Sigmoid colon (tissue), 7 donors: ENCODE data around the gene ZNF567. TPM values are rescaled to one million over a fixed set of nuclear protein-coding genes. Genes with fewer than 3 reads are reported as not detected.

ENCODE experiments used
- DNase-seq: peaks from one replicate; pipeline ENCODE4 v3.0.0-alpha.2; 2019
- H3K27ac ChIP-seq, 4 donors: fragments of 200-600 bp; sonication (generic); one replicate each; pipeline ENCODE4 v1.5.1; 2016 to 2019; ENCODE audit warnings: mild to moderate bottlenecking in 1 of 4
- H3K27me3 ChIP-seq, 3 donors: fragments of 200-600 bp; sonication (generic); one replicate each; pipeline ENCODE4 v1.5.1; 2019; ENCODE audit warnings: mild to moderate bottlenecking in 1 of 3
- H3K36me3 ChIP-seq, 4 donors: fragments of 200-600 bp; sonication (generic); one replicate each; pipeline ENCODE4 v1.5.1; 2016 to 2019
- H3K4me1 ChIP-seq, 4 donors: fragments of 200-600 bp; sonication (generic); one replicate each; pipeline ENCODE4 v1.5.1; 2017 to 2019
- H3K4me3 ChIP-seq, 4 donors: fragments of 200-600 bp; sonication (generic); one replicate each; pipeline ENCODE4 v1.5.1; 2017 to 2019; ENCODE audit warnings: mild to moderate bottlenecking in 2 of 4, moderate library complexity in 1 of 4
- H3K9me3 ChIP-seq, 4 donors: fragments of 200-600 bp in 3 of 4; sonication (generic) in 3 of 4; one replicate each; pipeline versions ENCODE4 v1.5.1 to v1.6.1; 2013 to 2019
- CTCF ChIP-seq, 4 experiments: fragments of 450-650 bp in 3 of 4; fragments of 200-600 bp in 1 of 4; IDR thresholded peaks; one replicate each; pipeline ENCODE4 v1.5.1; 2016 to 2019; ENCODE audit warnings: antibody characterized with exemption in 4 of 4, mild to moderate bottlenecking in 3 of 4, moderate library complexity in 2 of 4
- EP300 ChIP-seq, 4 donors: sonication (generic); formaldehyde crosslinking; IDR thresholded peaks; one replicate each; pipeline ENCODE4 v1.6.1; 2017; ENCODE audit warnings: antibody characterized with exemption in 4 of 4
- POLR2A ChIP-seq, 2 donors: fragments of 450-650 bp; IDR thresholded peaks; one replicate each; pipeline ENCODE4 v1.6.1; 2016; ENCODE audit warnings: antibody characterized with exemption in 2 of 2, mild to moderate bottlenecking in 2 of 2, moderate library complexity in 2 of 2
- POLR2AphosphoS5 ChIP-seq, 4 donors: sonication (generic); formaldehyde crosslinking; IDR thresholded peaks; one replicate each; pipeline ENCODE4 v1.6.1; 2017; ENCODE audit warnings: antibody characterized with exemption in 4 of 4
- WGBS, 2 donors: extraction: QIAGEN DNeasy Blood & Tissue Kit; methylation state at CpG; one replicate each; pipeline ENCODE4 v1.1.7; 2013; 5-methylcytosine and 5-hydroxymethylcytosine counted together
- intact Hi-C: fragments of 100-400 bp; cut with DNase I; formaldehyde crosslinking; loops from one replicate; pipeline ENCODE4 v1.15.1; 2023
- polyA plus RNA-seq, 3 donors: library from polyadenylated mRNA; stranded (reverse); fragments of 200-250 nt; gene quantifications; one replicate each; pipeline ENCODE4 v1.2.3, GENCODE V29; 2013
- total RNA-seq, 4 donors: library from RNA; depleted of rRNA; stranded (reverse); fragments of >200 nt; gene quantifications; one replicate each; pipeline ENCODE4 v1.1.0, GENCODE V29; 2016
- donor health status: healthy with polysubstance abuse.
- donor health status: Bipolar disorder and iron deficiency.
- donor health status: healthy.

The ZNF567 gene
- total and polyA plus RNA-seq, 7 donors: 1.2 to 13.9 (median 7.2) TPM

GRCh38 chr19:36685835-36686234 is 1.6 kb upstream of the ZNF567 start:
- intact Hi-C loops: loop anchor here (5.0 kb wide), 1 partner anchor 159 kb away; the partner anchor contains the start of gene ZNF260
- peaks cover 0 to 22% (median 17%) of the 10 kb centered on the region in 4 donors for H3K4me1 ChIP-seq
- 93 to 97% methylated on average over 2 of the region's 2 CpGs for WGBS, 2 donors
- peaks cover 0 to 21% (median 8%) of the 10 kb centered on the region in 4 donors for H3K36me3 ChIP-seq
- TF ChIP-seq CTCF (IDR thresholded peaks at IDR 0.05): no peak
- H3K27ac ChIP-seq: no peak overlapping the region
- no peak for DNase-seq
- H3K4me3 ChIP-seq: no peak overlapping the region
- no peaks in the 10 kb centered on the region for H3K27me3 ChIP-seq
- H3K9me3 ChIP-seq: peaks cover 0 to under 1% (median under 1%) of the 10 kb centered on the region in 4 donors

DNA sequence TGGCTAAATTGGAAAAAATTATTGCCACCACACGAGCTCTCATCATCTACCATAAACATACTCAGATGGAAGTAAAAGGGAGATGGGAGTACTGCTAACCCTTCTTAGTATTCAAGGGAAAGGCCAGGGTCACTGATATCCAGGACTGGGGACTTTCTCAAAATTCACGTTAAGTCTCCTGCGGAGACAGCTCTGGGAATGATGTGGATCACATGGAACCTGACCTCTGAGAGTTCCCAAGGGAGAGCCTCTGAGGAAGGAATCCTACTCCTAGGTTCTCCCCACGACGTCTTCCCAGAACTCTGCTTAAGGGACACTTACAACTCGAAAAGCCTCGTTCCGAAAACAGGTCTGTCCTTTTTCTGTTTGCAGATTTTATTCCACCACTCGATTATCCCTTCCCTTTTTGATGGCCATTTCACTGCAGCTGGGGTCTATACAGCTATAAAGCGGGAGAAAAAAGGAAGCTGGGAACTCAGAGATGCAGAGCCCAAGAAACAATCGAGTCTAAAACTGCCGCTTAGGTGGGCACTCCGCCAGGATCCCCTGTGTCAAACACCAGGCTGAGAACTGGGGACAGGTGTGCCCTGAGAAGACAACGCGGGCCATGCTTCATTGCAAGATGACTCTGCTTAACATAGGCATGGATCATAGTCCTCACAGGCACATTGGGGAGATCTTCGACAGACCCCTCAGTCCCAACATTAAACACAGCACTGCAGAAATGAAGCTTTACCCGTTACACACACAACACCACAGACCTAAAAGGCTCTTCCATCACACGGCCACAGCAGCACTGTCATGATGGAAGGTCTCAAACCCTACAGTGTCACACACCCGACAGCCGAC is 823 bp upstream of the ZNF567 start:
- TF ChIP-seq CTCF (IDR thresholded peaks at IDR 0.05): no peak
- TF ChIP-seq EP300 (IDR thresholded peaks at IDR 0.05): no peak
- no peak for TF ChIP-seq POLR2A (IDR thresholded peaks at IDR 0.05)
- TF ChIP-seq POLR2AphosphoS5 (IDR thresholded peaks at IDR 0.05): no peak
- WGBS, 2 donors: 12 to 16% methylated on average over 20 of the region's 20 CpGs
- Histone ChIP-seq H3K4me3 (peak overlapping the region; percentile 64 to 83 (median 78)), H3K4me1 (peaks cover 0 to 22% (median 17%) of the 10 kb centered on the region in 4 donors), H3K27ac (peak overlapping the region; percentile 71 to 77 (median 76)), H3K27me3 (no peaks in the 10 kb centered on the region), H3K9me3 (peaks cover 0 to 5% (median 2%) of the 10 kb centered on the region in 4 donors), H3K36me3 (peaks cover 0 to 24% (median 12%) of the 10 kb centered on the region in 4 donors)
- intact Hi-C loops: loop anchor here (1.0 to 5.0 kb wide), 3 partner anchors 20 to 163 kb away; partner anchors contain the start of genes ZNF260 and ZNF461
- no peak for DNase-seq

GRCh38 chr19:36688058-36688457 is 646 bp downstream of the ZNF567 start:
- Histone ChIP-seq H3K27me3 (no peaks in the 10 kb centered on the region), H3K4me3 (peak overlapping the region; percentile 64 to 83 (median 78)), H3K4me1 (peaks cover 0 to 22% (median 17%) of the 10 kb centered on the region in 4 donors), H3K27ac (peak overlapping the region; percentile 71 to 77 (median 76)), H3K9me3 (peaks cover 0 to 12% (median 2%) of the 10 kb centered on the region in 4 donors), H3K36me3 (peaks cover 7 to 38% (median 25%) of the 10 kb centered on the region in 4 donors)
- intact Hi-C loops: loop anchor here (5.0 kb wide), 1 partner anchor 161 kb away; the partner anchor contains the start of gene ZNF260
- TF ChIP-seq EP300 (IDR thresholded peaks at IDR 0.05): no peak
- WGBS, 2 donors: 6 to 8% methylated on average over 9 of the region's 9 CpGs
- no peak for DNase-seq

GRCh38 chr19:36707134-36707533 is 19.7 kb downstream of the ZNF567 start:
- H3K27ac ChIP-seq: no peak overlapping the region
- H3K27me3 ChIP-seq: no peaks in the 10 kb centered on the region
- H3K36me3 ChIP-seq: peaks cover 0 to 35% (median 18%) of the 10 kb centered on the region in 4 donors
- no peaks in the 10 kb centered on the region for H3K4me1 ChIP-seq
- no peak for DNase-seq
- peaks cover 18 to 73% (median 56%) of the 10 kb centered on the region in 4 donors for H3K9me3 ChIP-seq
- 80 to 85% methylated on average over 2 of the region's 2 CpGs for WGBS, 2 donors
- TF ChIP-seq EP300 (IDR thresholded peaks at IDR 0.05): no peak
- no peak for TF ChIP-seq POLR2AphosphoS5 (IDR thresholded peaks at IDR 0.05)
- TF ChIP-seq CTCF (IDR thresholded peaks at IDR 0.05): no peak
- TF ChIP-seq POLR2A (IDR thresholded peaks at IDR 0.05): no peak
- H3K4me3 ChIP-seq: no peak overlapping the region
- intact Hi-C loops: no loop called here

DNA sequence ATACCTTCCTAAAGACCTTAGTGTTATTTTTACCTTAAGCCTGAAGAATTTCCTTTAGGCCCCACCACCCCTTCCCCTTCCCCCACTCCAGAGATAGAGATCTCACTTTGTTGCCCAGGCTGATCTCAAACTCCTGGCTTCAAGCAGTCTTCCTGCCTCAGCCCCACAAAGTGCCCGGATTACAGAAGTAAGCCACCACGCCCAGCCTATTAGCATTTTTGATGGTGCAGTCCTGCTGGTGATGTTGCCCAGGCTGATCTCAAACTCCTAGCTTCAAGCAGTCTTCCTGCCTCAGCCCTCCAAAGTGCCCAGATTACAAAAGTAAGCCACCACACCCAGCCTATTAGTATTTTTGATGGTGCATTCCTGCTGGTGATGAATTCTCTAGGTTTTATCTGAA is 22.0 kb downstream of the ZNF567 start:
- intact Hi-C loops: no loop called here
- DNase-seq: no peak
- Histone ChIP-seq H3K36me3 (peaks cover 14 to 58% (median 40%) of the 10 kb centered on the region in 4 donors), H3K27me3 (no peaks in the 10 kb centered on the region), H3K4me1 (no peaks in the 10 kb centered on the region), H3K9me3 (peaks cover 23 to 85% (median 67%) of the 10 kb centered on the region in 4 donors), H3K27ac (no peak overlapping the region), H3K4me3 (no peak overlapping the region)
- WGBS, 2 donors: 93 to 98% methylated on average over 2 of the region's 2 CpGs
- no peak for TF ChIP-seq POLR2AphosphoS5 (IDR thresholded peaks at IDR 0.05)
